ENCODE measurements around the gene XPNPEP1.

GRCh38 chr10:109934958-109935793 lies 11.9 kb upstream of the XPNPEP1 start:
- TF ChIP-seq MAFK (IDR thresholded peaks at IDR 0.05; ENCODE audit: low read depth, low read length) (no peak), POLR2A (IDR thresholded peaks at IDR 0.05; ENCODE audit: low read depth, low read length) (no peak), CTCF (conservative IDR thresholded peaks at IDR 0.05; ENCODE audit: low read depth, low read length) (no peak), SMC3 (IDR thresholded peaks at IDR 0.05; ENCODE audit: low read depth, low read length) (no peak), RCOR1 (IDR thresholded peaks at IDR 0.05; ENCODE audit: insufficient replicate concordance, low read length) (no peak), RAD21 (IDR thresholded peaks at IDR 0.05; ENCODE audit: low read length) (no peak), BHLHE40 (IDR thresholded peaks at IDR 0.05; ENCODE audit: low read depth, low read length) (no peak), RFX5 (IDR thresholded peaks at IDR 0.05; ENCODE audit: low read depth, low read length) (no peak), CEBPB (IDR thresholded peaks at IDR 0.05; ENCODE audit: low read depth, low read length) (no peak), USF2 (IDR thresholded peaks at IDR 0.05; ENCODE audit: low read depth, low read length) (no peak), NFE2L2 (IDR thresholded peaks at IDR 0.05; ENCODE audit: low read depth, low read length) (no peak)

Data from IMR-90 (cell line).